EL (cell line): ENCODE results near the gene AMN1.
A peak's percentile ranks its signal among the peaks of the same experiment; 100 is the strongest.
"Not testable (repeated sequence)": the region's sequence is repeated elsewhere in the genome, so short reads cannot be mapped to it uniquely, and the experiment has no call there.

ENCODE experiments used
- DNase-seq: peaks from one replicate; pipeline ENCODE4 v3.0.0-alpha.2; 2016

AMN1 gene

GRCh38 chr12:31672521-31672920, 56.3 kb downstream of the AMN1 start:
- no peak for DNase-seq

DNA sequence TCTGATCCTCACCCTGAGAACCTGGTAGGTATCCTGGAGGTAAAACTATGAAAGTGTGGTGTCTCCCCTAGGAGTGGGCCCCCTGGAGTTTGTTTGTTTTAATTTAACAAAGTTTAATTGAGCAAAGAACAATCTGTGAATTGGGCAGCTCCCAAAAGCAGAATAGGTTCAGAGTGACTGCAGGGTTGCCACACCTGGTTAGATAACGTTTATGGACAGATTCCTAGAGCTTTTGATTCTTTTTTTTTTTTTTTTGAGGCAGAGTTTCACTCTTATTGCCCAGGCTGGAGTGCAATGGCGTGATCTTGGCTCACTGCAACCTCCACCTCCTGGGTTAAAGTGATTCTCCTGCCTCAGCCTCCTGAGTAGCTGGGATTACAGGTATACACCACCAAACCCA, 59.2 kb downstream of the AMN1 start:
- DNase-seq, result not testable (repeated sequence)

DNA sequence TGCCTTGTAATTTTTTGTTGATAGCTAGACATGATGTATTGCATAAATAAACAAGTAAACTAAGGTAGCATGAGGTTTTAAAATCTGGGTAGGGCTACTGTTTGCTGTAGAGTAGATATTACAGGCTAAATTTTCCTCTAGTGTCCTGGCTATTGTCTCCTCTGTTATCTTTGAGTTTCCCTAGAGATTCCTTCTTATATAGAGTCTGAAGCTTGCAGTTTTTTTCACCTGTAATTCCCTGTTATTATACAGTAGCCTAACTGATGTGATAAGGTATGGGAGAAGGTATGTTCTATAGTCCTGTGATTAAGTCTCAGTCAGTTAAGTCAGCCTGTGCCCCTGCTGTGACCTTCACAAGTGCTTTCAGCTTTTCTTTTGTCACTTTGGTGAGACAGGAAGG, 59.8 kb downstream of the AMN1 start:
- no peak for DNase-seq

DNA sequence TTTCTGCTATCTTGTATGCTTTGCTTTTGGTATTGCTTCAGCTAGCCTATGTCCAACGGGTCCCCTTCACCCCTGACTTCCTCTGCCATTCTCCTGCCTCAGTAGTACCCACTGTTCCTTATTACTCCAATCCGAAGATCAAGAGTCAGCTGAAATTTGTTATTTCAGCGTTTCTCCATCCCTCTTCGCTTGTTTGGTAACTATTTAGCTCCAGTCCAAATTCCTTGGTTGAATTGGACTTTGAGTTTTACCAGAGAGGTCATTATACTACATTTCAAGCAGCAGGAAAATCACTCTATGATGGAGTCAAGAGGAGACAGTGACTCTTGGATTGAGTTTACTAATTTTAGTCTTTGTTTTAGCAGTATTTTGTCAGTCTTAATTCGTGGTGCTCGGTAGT, 64.8 kb downstream of the AMN1 start:
- no peak for DNase-seq

GRCh38 chr12:31663576-31663975, 65.2 kb downstream of the AMN1 start:
- DNase-seq, result no peak

DNA sequence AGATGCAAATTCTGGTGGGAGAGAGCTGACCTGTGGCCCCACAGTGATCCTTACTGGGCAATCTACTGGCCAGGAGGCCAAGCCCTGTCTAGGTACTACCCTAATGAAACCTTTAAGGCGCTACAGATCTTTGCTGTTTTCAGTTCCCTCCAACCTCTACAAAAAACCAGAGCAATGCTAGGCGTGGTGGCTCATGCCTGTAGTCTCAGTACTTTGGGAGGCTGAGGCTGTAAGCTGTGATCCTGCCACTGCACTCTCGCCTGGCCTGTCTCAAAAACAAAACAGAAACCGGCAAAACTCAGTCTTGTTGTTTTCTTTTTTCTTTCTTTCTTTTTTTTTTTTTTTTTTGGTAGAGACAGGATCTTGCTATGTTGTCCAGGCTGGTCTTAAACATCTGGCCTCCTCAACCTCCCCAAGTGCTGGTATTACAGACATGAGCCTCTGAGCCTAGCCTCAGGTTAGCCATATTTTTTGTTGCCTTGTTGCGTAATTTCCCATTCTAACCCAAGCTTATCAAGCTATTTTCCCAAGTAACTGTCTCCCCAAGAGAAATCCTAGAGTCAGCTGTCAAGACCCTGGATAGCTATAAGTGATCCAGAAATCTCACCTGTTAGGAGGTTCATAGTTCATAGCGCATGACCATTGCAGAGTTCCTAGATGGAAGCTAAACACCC, 66.5 kb downstream of the AMN1 start:
- no peak for DNase-seq

DNA sequence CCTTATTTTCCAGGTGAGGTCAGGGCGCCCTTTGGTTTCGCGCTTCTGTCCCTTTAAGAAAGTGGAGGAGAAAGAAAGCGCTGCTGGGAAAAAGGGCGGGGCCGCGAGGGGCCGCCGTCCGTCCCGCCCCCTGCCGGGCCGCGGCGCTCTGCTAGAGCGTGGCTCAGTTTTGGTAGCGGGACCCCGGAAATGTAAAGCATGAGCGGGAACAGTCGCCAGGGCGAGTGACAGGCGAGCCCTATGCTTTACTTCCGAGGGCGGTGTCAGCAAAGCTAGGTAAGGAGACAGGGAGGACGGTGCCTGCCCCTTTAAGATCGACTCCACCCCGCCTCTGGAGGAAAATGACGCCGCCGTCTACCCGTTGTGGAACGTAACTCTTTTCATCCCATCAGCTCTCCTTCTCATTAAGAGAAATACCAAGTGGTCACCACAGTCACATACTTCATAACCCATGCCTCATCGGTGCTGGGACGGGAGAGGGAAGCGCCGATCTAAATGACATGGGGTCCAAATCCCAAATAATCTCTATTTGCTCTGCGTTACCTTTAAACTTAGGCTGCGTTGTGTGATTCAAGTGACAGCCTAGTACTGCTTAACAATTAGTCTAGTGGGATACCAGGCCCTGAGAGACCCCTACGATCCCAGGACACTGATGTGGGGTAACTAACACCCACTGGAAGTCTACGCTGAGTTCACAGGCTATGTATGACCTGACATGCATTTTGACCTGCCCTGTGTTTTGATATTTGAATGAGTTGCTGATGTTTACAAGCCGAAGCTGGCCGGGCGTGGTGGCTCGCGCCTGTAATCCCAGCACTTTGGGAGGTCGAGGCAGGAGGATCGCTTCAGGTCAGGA, 69.5 kb downstream of the AMN1 start, which contains the start of gene ETFBKMT:
Gene ETFBKMT (plus strand): TSS at position 602 of the 856 bp plus-strand sequence. CDS start 2,266 bp downstream, outside the sequence.
- DNase-seq, result peak; percentile 96

DNA sequence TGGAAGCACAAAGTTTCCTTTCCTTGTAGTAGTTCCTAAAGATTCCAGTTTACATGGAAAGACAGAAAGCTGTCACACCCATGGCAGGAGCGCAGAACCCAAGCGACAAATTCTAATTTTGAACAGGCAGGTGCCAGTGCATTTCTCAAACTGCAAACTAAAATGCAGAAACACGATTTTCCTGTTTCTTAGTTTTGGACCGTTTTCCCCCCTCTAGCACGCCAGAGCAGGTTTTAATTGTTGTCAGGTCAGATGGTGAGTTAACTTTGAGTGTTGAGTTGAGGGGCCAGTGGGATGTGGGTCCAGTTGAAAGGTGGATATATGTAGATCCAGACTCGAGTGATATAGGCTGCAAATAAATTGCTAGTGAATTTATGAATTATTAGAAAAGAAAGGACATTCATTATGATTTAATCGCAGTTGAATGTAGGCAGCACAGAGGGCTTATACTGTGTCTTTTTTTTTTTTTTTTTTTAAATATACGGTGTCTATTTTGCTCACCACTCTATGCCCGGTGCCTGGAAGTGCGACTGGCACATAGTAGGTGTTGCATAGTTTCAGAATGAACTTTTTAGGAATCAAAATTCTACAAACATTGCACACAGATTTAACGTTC, 70.2 kb downstream of the AMN1 start:
- DNase-seq, result no peak

GRCh38 chr12:31655792-31656191, 73.0 kb downstream of the AMN1 start:
- no peak for DNase-seq

DNA sequence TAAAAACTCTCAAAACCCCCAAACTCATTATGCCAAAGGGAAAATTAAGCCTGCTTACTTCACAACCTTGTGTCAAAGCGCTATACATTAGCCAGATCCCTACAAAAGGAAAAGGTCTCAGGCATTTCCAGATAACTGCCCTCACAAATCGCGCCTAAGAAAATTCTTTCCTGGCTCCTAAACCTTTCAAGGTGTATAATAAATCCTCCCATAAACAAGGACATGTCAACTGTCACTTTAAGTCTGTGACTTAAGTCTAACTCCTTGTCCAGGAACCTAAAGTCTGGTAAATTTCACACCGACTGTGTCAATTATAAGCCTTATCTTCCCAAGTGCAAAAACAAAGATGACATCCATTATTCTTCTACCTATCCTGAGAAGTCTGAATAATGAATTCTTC, 73.6 kb downstream of the AMN1 start:
- DNase-seq, result no peak

- DNase-seq, result no peak
These were observed 76.8 kb downstream of the AMN1 start for GRCh38 chr12:31651893-31652521.

DNA sequence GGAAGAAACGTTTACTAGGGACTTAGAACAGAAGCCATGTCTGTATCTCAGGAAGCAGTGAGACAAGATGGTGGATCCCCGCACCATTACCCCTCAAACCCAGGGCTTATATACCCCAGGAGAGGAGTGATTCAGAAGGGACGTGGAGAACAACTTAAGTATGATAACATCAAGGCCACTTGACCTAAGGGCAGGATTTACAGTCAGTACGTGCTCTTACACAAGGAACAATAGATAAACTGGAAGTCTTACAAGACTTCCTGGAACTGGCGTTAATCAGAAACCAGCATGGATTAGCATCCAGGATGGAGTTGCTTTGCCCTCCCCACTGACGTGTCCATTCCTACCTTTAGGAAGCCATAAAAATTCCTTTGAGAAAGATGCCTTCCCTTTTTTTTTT, 77.9 kb downstream of the AMN1 start:
- peak; percentile 19 for DNase-seq

- peak; percentile 48 for DNase-seq
These were observed 81.7 kb downstream of the AMN1 start for GRCh38 chr12:31647086-31647491.

- no peak for DNase-seq
These were observed 82.9 kb downstream of the AMN1 start for GRCh38 chr12:31645924-31646323.

DNA sequence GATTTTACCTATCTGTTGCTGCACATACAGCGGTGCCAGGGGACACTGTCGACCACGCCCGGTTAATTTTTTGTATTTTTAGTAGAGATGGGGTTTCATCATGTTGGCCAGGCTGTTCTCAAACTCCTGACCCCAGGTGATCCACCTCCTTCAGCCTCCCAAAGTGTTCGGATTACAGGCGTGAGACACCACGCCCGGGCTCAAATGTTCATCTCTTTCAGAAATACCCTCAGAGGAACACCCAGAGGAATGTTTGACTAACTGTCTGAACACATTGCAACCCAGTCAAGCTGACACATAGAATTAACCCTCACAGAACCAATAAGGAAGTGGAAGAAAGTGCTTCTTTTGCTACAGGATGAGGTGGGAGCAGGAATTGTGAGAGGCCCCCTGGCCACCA, 84.3 kb downstream of the AMN1 start:
- DNase-seq, result no peak

DNA sequence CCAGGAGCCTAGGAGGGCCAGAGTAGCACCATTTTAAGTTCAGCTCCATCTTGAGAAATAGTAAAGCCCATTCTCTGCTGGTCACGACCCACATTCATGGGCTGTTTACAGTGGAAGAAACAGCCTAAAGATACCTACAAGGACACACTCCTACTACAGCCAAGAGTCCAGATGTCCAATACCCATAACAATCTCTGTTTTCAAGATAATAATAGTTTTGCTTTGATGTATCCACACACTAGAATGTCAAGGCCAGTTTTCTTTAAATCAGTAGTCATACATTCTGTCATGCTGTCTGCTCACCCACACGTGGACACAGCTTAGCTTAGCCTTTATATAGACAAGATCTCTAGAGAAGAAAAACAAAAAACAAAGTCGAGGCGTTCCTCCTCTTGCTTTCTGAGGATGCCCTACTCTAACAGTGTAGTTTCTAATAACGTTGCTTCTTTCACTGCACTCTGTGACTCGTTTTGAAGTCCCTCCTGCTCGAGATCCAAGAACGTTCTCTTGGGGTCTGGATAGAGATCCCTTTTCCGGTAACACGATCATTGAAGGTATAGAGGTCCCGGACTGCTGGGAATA, 87.2 kb downstream of the AMN1 start:
- DNase-seq, result no peak

DNA sequence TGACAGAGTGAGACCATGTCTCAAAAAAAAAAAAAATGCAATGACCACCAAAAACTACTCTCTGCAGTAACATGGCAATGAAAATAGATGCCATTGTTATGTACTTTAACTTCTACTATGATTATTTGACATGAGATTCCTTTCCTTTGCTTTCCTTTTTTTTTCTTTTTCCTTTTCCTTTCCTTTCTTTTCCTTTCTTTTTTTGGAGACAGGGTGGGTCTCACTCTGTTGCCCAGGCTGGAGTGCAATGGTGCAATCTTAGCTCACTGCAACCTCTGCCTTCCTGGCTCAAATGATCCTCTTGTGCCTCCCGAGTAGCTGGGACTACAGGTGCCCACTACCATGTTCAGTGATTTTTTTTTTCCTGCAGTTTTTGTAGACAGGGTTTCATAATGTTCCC, 94.2 kb downstream of the AMN1 start:
- DNase-seq, result no peak

DNA sequence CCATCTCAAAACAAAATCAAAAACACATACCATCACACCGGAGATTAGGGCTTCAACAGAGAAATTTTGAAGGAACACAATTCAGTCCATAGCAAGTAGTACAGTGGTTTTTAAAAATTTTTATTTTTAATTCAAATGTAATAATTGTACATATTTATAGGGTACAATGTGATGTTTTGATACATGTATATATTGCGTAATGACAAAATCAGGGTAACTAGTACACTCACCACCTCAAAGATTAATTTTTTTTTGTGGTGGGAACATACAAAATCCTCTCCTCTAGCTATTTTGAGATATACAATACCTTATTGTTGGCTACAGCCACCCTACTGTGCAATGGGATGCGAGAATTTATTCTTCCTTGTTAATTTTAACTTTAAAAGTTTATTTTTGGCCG, 95.4 kb downstream of the AMN1 start:
- DNase-seq, result no peak

GRCh38 chr12:31631809-31632208, 97.0 kb downstream of the AMN1 start:
- no peak for DNase-seq

GRCh38 chr12:31631023-31631724, 97.6 kb downstream of the AMN1 start:
- no peak for DNase-seq

- no peak for DNase-seq
These were observed 98.8 kb downstream of the AMN1 start for GRCh38 chr12:31629756-31630732.
